Loucy (cell line): ENCODE measurements around the gene HUS1.

Experiments used
- H2AFZ ChIP-seq: fragments of 200-600 bp; sonication (generic); 2 replicates; pipeline ENCODE4 v1.6.0; 2016; ENCODE audit warnings: antibody characterized with exemption, mild to moderate bottlenecking, low read length, moderate library complexity
- H3F3A ChIP-seq: fragments of 200-600 bp; 2 replicates; pipeline ENCODE4 v1.6.0; 2016; ENCODE audit warnings: antibody characterized with exemption, low read depth, mild to moderate bottlenecking
- H3K27me3 ChIP-seq: fragments of 200-600 bp; sonication (generic); 2 replicates; pipeline ENCODE4 v1.6.1; 2014; ENCODE audit warnings: low read length, mild to moderate bottlenecking; ENCODE audit not compliant: insufficient read depth, poor library complexity, severe bottlenecking
- H3K36me3 ChIP-seq: fragments of 200-600 bp; sonication (generic); 2 replicates; pipeline ENCODE4 v1.6.1; 2016; ENCODE audit warnings: low read length; ENCODE audit not compliant: insufficient read depth
- H3K4me1 ChIP-seq: fragments of 200-600 bp; sonication (generic); 2 replicates; pipeline ENCODE4 v1.5.1; 2014; ENCODE audit warnings: low read length, mild to moderate bottlenecking; ENCODE audit not compliant: insufficient read depth, poor library complexity, severe bottlenecking
- H3K4me2 ChIP-seq: fragments of 200-600 bp; sonication (generic); 2 replicates; pipeline ENCODE4 v1.6.0; 2014; ENCODE audit warnings: antibody characterized with exemption, low read length, low read depth, mild to moderate bottlenecking; ENCODE audit not compliant: poor library complexity, severe bottlenecking
- H3K4me3 ChIP-seq: fragments of 200-600 bp; sonication (generic); 2 replicates; pipeline ENCODE4 v1.5.1; 2014; ENCODE audit warnings: low read length, mild to moderate bottlenecking, mixed read lengths; ENCODE audit not compliant: poor library complexity, severe bottlenecking
- H3K79me2 ChIP-seq: fragments of 200-600 bp; sonication (generic); 2 replicates; pipeline ENCODE4 v1.6.1; 2014; ENCODE audit warnings: low read length; ENCODE audit not compliant: insufficient read depth
- H3K9ac ChIP-seq: fragments of 200-600 bp; sonication (generic); 2 replicates; pipeline ENCODE4 v1.6.0; 2014; ENCODE audit warnings: mild to moderate bottlenecking, low read depth, low read length, moderate library complexity; ENCODE audit not compliant: poor library complexity, severe bottlenecking
- H3K9me2 ChIP-seq: fragments of 200-600 bp; sonication (generic); replicated peaks from 2 replicates; pipeline ENCODE4 v1.6.1; 2016; ENCODE audit warnings: low read depth, low read length, mixed read lengths
- H3K9me3 ChIP-seq: fragments of 200-600 bp; sonication (generic); 2 replicates; pipeline ENCODE4 v1.6.1; 2014; ENCODE audit warnings: mild to moderate bottlenecking, antibody characterized with exemption, low read length, low read depth; ENCODE audit not compliant: insufficient read depth
- H4K20me1 ChIP-seq: fragments of 200-600 bp; sonication (generic); 2 replicates; pipeline ENCODE4 v1.6.0; 2014; ENCODE audit warnings: antibody characterized with exemption, low read length, mild to moderate bottlenecking; ENCODE audit not compliant: insufficient read depth, poor library complexity, severe bottlenecking
- CTCF ChIP-seq: fragments of 200-600 bp; sonication (generic); conservative IDR thresholded peaks from 2 replicates; pipeline ENCODE4 v1.5.1; 2014; ENCODE audit warnings: mild to moderate bottlenecking, antibody characterized with exemption, low read length
- EZH2phosphoT487 ChIP-seq: fragments of 200-600 bp; IDR thresholded peaks from 2 replicates; pipeline ENCODE4 v1.6.1; 2018; ENCODE audit warnings: antibody characterized with exemption, mild to moderate bottlenecking, moderate library complexity, borderline replicate concordance

HUS1 gene

DNA sequence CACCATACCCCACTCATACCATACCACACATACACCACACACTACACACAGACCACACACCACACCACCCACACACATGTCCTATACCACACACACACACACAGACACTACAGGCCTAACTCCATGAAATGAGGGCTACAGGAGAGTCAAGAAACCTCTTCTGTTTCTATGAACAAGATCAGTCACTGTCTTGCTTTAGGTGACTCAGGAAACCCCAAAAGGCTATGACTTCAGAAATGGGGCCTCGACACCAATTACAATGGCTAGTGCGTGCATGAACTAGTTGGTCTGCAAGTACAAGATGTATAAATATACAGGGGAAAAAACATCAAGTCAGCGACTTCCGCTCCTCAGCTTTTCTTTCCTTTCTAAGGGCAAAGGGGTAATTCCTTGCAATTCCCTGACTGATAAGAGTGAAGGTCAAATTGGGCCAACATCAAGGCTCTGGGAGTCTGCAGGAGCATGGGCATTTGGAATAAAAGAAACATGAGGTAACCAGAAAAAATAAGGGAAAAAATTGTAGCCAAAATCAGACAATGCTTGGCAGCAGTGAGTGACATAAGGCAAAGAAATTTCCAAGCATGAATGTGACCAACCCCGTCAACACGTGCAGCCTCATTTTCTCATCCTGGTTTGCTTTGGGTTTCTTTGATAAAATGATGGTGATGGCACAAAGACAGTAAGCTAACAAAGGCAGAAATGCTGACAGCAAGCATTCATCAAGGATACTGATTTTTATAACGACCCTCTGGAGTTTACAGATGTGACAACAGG lies 32.6 kb downstream of the HUS1 start:
- no peak for TF ChIP-seq CTCF
- TF ChIP-seq EZH2phosphoT487, result no peak
- Histone ChIP-seq H3F3A (no peaks in the 10 kb centered on the region), H3K4me1 (no peaks in the 10 kb centered on the region), H3K79me2 (no peaks in the 10 kb centered on the region), H3K9me2 (no peaks in the 10 kb centered on the region), H2AFZ (no peak overlapping the region), H3K36me3 (no peaks in the 10 kb centered on the region), H3K9me3 (no peaks in the 10 kb centered on the region), H3K4me3 (no peak overlapping the region), H3K9ac (no peak overlapping the region), H3K27me3 (no peaks in the 10 kb centered on the region), H4K20me1 (no peaks in the 10 kb centered on the region), H3K4me2 (no peak overlapping the region)

DNA sequence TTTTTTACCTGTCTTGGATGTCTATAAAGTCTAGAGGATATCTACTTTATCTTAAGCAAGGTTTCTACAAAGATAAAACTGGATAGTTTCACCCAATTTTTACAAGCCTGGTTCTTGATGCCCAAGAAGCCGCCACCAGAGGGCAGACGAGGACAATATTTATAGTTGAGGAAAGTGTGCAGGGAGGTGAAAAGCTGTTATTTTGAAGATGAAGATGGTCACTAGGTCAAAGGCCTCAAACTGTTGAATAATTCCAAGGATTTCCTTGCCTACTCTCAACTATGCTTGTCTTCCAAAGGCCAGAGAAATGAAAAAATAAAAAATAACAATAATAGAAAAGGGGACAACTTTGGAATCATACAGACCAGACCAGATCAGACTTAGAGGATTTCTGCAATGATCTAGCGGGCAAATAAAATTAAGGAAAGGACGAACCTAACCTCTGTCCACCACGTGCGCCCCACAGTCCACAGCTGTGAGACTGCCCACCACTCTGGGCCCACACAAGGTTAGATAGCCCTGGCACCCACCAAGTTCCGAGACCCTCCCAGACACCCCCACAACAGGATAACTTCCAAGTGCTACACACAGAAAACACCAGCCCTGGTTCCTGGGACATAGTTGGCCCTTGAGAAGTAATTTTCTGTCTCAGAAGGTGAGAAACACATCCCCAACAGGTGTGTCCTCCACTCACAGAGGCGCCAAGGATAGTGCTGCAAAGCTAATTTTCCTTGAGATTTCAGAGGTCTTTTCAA lies 34.0 kb downstream of the HUS1 start:
- H3K4me1 ChIP-seq, result no peaks in the 10 kb centered on the region
- H3K9ac ChIP-seq, result no peak overlapping the region
- no peaks in the 10 kb centered on the region for H3K27me3 ChIP-seq
- H3K4me2 ChIP-seq, result no peak overlapping the region
- no peak overlapping the region for H2AFZ ChIP-seq
- H4K20me1 ChIP-seq, result no peaks in the 10 kb centered on the region
- no peaks in the 10 kb centered on the region for H3K36me3 ChIP-seq
- no peaks in the 10 kb centered on the region for H3F3A ChIP-seq
- no peaks in the 10 kb centered on the region for H3K79me2 ChIP-seq
- peak; percentile 87 for TF ChIP-seq CTCF
- TF ChIP-seq EZH2phosphoT487, result no peak
- no peaks in the 10 kb centered on the region for H3K9me2 ChIP-seq
- H3K4me3 ChIP-seq, result no peak overlapping the region
- no peaks in the 10 kb centered on the region for H3K9me3 ChIP-seq

GRCh38 chr7:47944536-47945260 lies 34.7 kb downstream of the HUS1 start:
- no peaks in the 10 kb centered on the region for H3K9me3 ChIP-seq
- H3F3A ChIP-seq, result no peaks in the 10 kb centered on the region
- no peaks in the 10 kb centered on the region for H4K20me1 ChIP-seq
- no peak overlapping the region for H3K9ac ChIP-seq
- no peak overlapping the region for H2AFZ ChIP-seq
- H3K79me2 ChIP-seq, result no peaks in the 10 kb centered on the region
- H3K4me3 ChIP-seq, result no peak overlapping the region
- H3K4me2 ChIP-seq, result no peak overlapping the region
- H3K4me1 ChIP-seq, result no peaks in the 10 kb centered on the region
- TF ChIP-seq EZH2phosphoT487 (no peak), CTCF (no peak)
- no peaks in the 10 kb centered on the region for H3K27me3 ChIP-seq
- no peaks in the 10 kb centered on the region for H3K36me3 ChIP-seq
- H3K9me2 ChIP-seq, result no peaks in the 10 kb centered on the region
